ENCODE measurements around the gene KLF6. TPM values are rescaled to one million over a fixed set of nuclear protein-coding genes. Genes with fewer than 3 reads are reported as not detected.

KLF6 gene
- total and polyA plus RNA-seq, 2 of the 4 experiments (the other 2 are of a cell fraction), result 69.0 to 123 TPM

GRCh38 chr10:3797750-3798149, 12.7 kb upstream of the KLF6 start:
- no peak overlapping the region for H2BK20ac ChIP-seq (ENCODE audit: low read depth, low read length)
- no peaks in the 10 kb centered on the region for H3K36me3 ChIP-seq (ENCODE audit: control insufficient read depth, insufficient read depth, low read length)
- POLR2A ChIA-PET (ENCODE audit: unreplicated experiment), result no interaction called here
- H2BK120ac ChIP-seq (ENCODE audit: low read depth, low read length), result no peak overlapping the region
- no peak overlapping the region for H3K4ac ChIP-seq (ENCODE audit: low read depth, low read length)
- H3K56ac ChIP-seq (ENCODE audit: extremely low read depth, insufficient read depth, low read length), result no peak overlapping the region
- H2AFZ ChIP-seq (replicated peaks; ENCODE audit: low read length, poor library complexity), result no peak overlapping the region
- no peak overlapping the region for H3K9ac ChIP-seq (ENCODE audit: low read depth, low read length)
- H4K5ac ChIP-seq (ENCODE audit: low read depth, low read length), result no peak overlapping the region
- H3K14ac ChIP-seq (replicated peaks; ENCODE audit: low read depth, low read length), result no peak overlapping the region
- BruUV-seq (replicated peaks), result no TSS peak
- H3K27ac ChIP-seq (ENCODE audit: insufficient read depth, low read length), result no peak overlapping the region
- DNase-seq, result no peak
- WGBS, 2 experiments (ENCODE audit: extremely low coverage in 2 of 2, insufficient read length in 1 of 2), result 100% methylated on average over 1 of the region's 1 CpG; no CpG with 5 or more reads in 1 of the 2 experiments
- peaks cover 5% of the 10 kb centered on the region; the same call in 1 of the 2 replicates for H3K9me1 ChIP-seq (ENCODE audit: insufficient read depth, low read length)
- H3K4me1 ChIP-seq (ENCODE audit: control insufficient read depth, insufficient read depth, low read length), result no peaks in the 10 kb centered on the region
- H2BK15ac ChIP-seq (ENCODE audit: low read depth, low read length), result no peak overlapping the region
- no peak overlapping the region for H3K4me3 ChIP-seq (ENCODE audit: insufficient read depth, low read depth, low read length)
- H3K18ac ChIP-seq (ENCODE audit: low read depth, low read length), result no peak overlapping the region
- no peak for ATAC-seq (ENCODE audit: low read depth)
- H4K8ac ChIP-seq (ENCODE audit: low read depth in 2 of 2, low read length in 2 of 2), result no peak overlapping the region
- peaks cover 7% of the 10 kb centered on the region for H3K9me3 ChIP-seq (ENCODE audit: control insufficient read depth, insufficient read depth, low read length)
- H3K4me2 ChIP-seq (ENCODE audit: low read depth, low read length), result no peak overlapping the region
- H4K91ac ChIP-seq (ENCODE audit: insufficient read depth, low read depth, low read length), result no peak overlapping the region
- H2AK5ac ChIP-seq (ENCODE audit: low read depth, low read length), result no peak overlapping the region
- H4K20me1 ChIP-seq (ENCODE audit: insufficient read depth, low read length), result no peaks in the 10 kb centered on the region
- H3K23ac ChIP-seq (ENCODE audit: low read depth, low read length), result no peak overlapping the region
- dilution Hi-C loops (cut with HindIII; ENCODE audit: low sequenced_read_pairs, unreplicated experiment), result no loop called here
- intact Hi-C loops (cut with micrococcal nuclease), result no loop called here
- peaks cover 0 to 3% of the 10 kb centered on the region in 2 experiments; a peak in 1 of 4 replicates for H3K79me1 ChIP-seq (ENCODE audit: low read depth in 1 of 2, low read length in 2 of 2)
- in situ Hi-C loops (cut with MboI; ENCODE audit: low sequenced_read_pairs), result no loop called here
- H2AK9ac ChIP-seq (replicated peaks; ENCODE audit: low read depth, low read length, poor library complexity), result no peak overlapping the region
- H2BK5ac ChIP-seq (ENCODE audit: low read depth, low read length, poor library complexity, severe bottlenecking), result no peak overlapping the region
- CTCF ChIA-PET, result no interaction called here
- TF ChIP-seq BHLHE40 (IDR thresholded peaks at IDR 0.05; ENCODE audit: low read depth, low read length), result no peak
- H3K27me3 ChIP-seq (ENCODE audit: control insufficient read depth, insufficient read depth, low read length), result no peaks in the 10 kb centered on the region
